Right lung (tissue), 5 donors: ENCODE results near the gene OST4. TPM values are rescaled to one million over a fixed set of nuclear protein-coding genes. Genes with fewer than 3 reads are reported as not detected.
A peak's percentile ranks its signal among the peaks of the same experiment; 100 is the strongest.

ENCODE experiments used
- DNase-seq, 2 donors: peaks; one replicate each; pipeline ENCODE4 v3.0.0-alpha.2; 2013
- polyA plus RNA-seq, 5 donors: library from polyadenylated mRNA; unstranded; fragments of 120-200 nt; gene quantifications; one replicate each; pipeline versions ENCODE4 v1.2.1 to v1.2.3, GENCODE V29; 2013; ENCODE audit warnings: inconsistent platforms in 1 of 5, low replicate concordance in 1 of 5; ENCODE audit not compliant: insufficient read length in 5 of 5, insufficient read depth in 1 of 5

The OST4 gene
- polyA plus RNA-seq, 5 donors: 250 to 316 (median 260) TPM

GRCh38 chr2:27095427-27095744 is 23.9 kb upstream of the OST4 start:
- DNase-seq: no peak

GRCh38 chr2:27094353-27094984 is 23.0 kb upstream of the OST4 start:
- DNase-seq: no peak

- DNase-seq: no peak
Observed at GRCh38 chr2:27093430-27094352, 22.2 kb upstream of the OST4 start.

- DNase-seq: no peak
Observed at GRCh38 chr2:27092696-27093429, 21.4 kb upstream of the OST4 start.

- no peak for DNase-seq
Observed at GRCh38 chr2:27091746-27092695, 20.6 kb upstream of the OST4 start.

- DNase-seq: no peak
Observed at GRCh38 chr2:27089111-27089954, 17.9 kb upstream of the OST4 start.

GRCh38 chr2:27088634-27089033 is 17.2 kb upstream of the OST4 start:
- no peak for DNase-seq

GRCh38 chr2:27087823-27088410 is 16.5 kb upstream of the OST4 start:
- no peak for DNase-seq

GRCh38 chr2:27086724-27087593 is 15.5 kb upstream of the OST4 start, which contains the start of gene KHK:
TSS of gene KHK (plus strand) at chr2:27086772. CDS start at chr2:27087260, 488 bp downstream.
- no peak for DNase-seq

- peak; percentile 95 for DNase-seq
Observed at GRCh38 chr2:27086090-27086723, 14.8 kb upstream of the OST4 start.

- no peak for DNase-seq
Observed at GRCh38 chr2:27085673-27086089, 14.2 kb upstream of the OST4 start.

GRCh38 chr2:27085062-27085672 is 13.7 kb upstream of the OST4 start:
- DNase-seq: no peak

- no peak for DNase-seq
Observed at GRCh38 chr2:27084297-27085061, 13.0 kb upstream of the OST4 start.

- DNase-seq: no peak
Observed at GRCh38 chr2:27083410-27084296, 12.2 kb upstream of the OST4 start.

- no peak for DNase-seq
Observed at GRCh38 chr2:27082773-27083409, 11.4 kb upstream of the OST4 start.
